Activated B cell treated with CpG ODN at 0.5 μM for 24 hours (primary cell): Measurements from ENCODE around the gene ALS2CL. TPM values are rescaled to one million over a fixed set of nuclear protein-coding genes. Genes with fewer than 3 reads are reported as not detected.

Experiments used
- ATAC-seq: fragments of 200-7000 bp; cut with Tn5 transposase; one replicate; pipeline ENCODE4 v1.10.0; 2021; ENCODE audit warnings: low read depth, mild to moderate bottlenecking, moderate library complexity
- CTCF ChIA-PET: fragments of 350-600 bp; sonication (Branson Sonifier 250); formaldehyde crosslinking; loops from one replicate; lab custom pipeline; 2021; ENCODE audit warnings: antibody characterized with exemption; lab: Charles Lee
- POLR2A ChIA-PET: fragments of 350-600 bp; sonication (Branson Sonifier 250); formaldehyde crosslinking; loops from one replicate; lab custom pipeline; 2021; ENCODE audit warnings: antibody characterized with exemption; lab: Charles Lee
- DNase-seq: peaks from one replicate; pipeline ENCODE4 v3.0.0; 2022
- H3K27ac Mint-ChIP-seq: one replicate; pipeline ENCODE4 v1.8.0; 2020; ENCODE audit warnings: mixed read lengths
- H3K27me3 Mint-ChIP-seq: one replicate; pipeline ENCODE4 v1.8.0; 2021; ENCODE audit warnings: mixed read lengths
- H3K36me3 Mint-ChIP-seq: one replicate; pipeline ENCODE4 v1.8.0; 2021; ENCODE audit warnings: low read depth, mixed read lengths
- H3K4me1 Mint-ChIP-seq: one replicate; pipeline ENCODE4 v1.8.0; 2021; ENCODE audit warnings: mixed read lengths
- H3K4me3 Mint-ChIP-seq: one replicate; pipeline ENCODE4 v1.8.0; 2020; ENCODE audit warnings: mild to moderate bottlenecking, mixed read lengths
- H3K9me3 Mint-ChIP-seq: one replicate; pipeline ENCODE4 v1.8.0; 2020; ENCODE audit warnings: mixed read lengths
- intact Hi-C: fragments of 100-400 bp; cut with micrococcal nuclease; formaldehyde crosslinking; loops from one replicate; pipeline ENCODE4 v1.15.1; 2024
- total RNA-seq: library from RNA; stranded (reverse); gene quantifications from 2 replicates; pipeline ENCODE4 v1.2.3, GENCODE V29; 2022
- TF ChIP-seq, protein P1 (sequence below): fragments of 200-600 bp; IDR thresholded peaks from one replicate; pipeline ENCODE4 v1.8.0; 2022; ENCODE audit warnings: antibody characterized with exemption, mild to moderate bottlenecking

ALS2CL gene
- total RNA-seq, 1 donor from 2014 or later, result 1.6 TPM

DNA sequence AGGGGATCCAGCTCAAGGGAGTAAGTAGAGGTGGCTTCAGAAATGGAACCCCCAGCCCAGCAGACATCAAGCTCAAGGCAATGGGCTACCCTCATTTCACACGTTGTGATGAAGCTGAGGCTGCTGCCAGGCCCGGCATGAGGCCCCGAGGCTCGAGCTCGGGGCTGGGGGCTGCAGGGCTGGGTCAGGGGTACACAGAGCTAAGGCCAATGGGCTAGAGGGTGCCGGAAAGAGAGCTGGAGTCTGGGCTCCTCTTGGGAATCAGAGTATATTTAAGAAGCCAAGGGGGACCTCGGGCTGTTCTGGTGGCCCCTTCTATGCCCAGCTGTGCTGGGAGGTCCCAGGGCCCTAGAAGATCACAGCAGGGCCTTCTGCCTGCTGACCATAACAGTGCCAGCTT is 16.8 kb upstream of the ALS2CL start:
- ChIA-PET POLR2A (no interaction called here), CTCF (no interaction called here)
- no peaks in the 10 kb centered on the region for H3K27me3 Mint-ChIP-seq
- H3K4me1 Mint-ChIP-seq, result peaks cover 2% of the 10 kb centered on the region
- intact Hi-C loops, result no loop called here
- DNase-seq, result no peak
- H3K4me3 Mint-ChIP-seq, result no peak overlapping the region
- TF ChIP-seq, protein P1, sequence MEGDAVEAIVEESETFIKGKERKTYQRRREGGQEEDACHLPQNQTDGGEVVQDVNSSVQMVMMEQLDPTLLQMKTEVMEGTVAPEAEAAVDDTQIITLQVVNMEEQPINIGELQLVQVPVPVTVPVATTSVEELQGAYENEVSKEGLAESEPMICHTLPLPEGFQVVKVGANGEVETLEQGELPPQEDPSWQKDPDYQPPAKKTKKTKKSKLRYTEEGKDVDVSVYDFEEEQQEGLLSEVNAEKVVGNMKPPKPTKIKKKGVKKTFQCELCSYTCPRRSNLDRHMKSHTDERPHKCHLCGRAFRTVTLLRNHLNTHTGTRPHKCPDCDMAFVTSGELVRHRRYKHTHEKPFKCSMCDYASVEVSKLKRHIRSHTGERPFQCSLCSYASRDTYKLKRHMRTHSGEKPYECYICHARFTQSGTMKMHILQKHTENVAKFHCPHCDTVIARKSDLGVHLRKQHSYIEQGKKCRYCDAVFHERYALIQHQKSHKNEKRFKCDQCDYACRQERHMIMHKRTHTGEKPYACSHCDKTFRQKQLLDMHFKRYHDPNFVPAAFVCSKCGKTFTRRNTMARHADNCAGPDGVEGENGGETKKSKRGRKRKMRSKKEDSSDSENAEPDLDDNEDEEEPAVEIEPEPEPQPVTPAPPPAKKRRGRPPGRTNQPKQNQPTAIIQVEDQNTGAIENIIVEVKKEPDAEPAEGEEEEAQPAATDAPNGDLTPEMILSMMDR, result no peak
- no peak overlapping the region for H3K27ac Mint-ChIP-seq
- H3K9me3 Mint-ChIP-seq, result no peaks in the 10 kb centered on the region
- H3K36me3 Mint-ChIP-seq, result no peaks in the 10 kb centered on the region
- no peak for ATAC-seq

DNA sequence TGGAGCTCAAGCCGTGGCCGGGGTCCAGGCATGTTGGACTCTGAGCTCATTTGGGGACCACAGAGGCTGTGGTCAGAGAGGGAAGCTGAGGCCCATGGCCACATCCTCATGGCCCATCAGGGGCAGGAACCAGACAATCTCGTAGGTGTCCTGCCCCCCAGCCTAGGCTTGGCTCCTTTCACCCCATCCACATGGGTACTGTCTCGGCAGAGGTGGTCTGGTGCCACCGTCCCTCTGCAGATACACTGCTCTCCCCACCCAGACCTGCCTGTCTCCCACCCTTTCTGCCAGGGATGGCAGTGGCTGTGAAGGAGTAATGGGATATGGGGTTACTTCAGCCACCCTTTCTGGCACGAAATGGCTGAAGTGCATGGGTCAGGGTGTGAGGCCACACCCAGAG is 16.2 kb upstream of the ALS2CL start:
- TF ChIP-seq, protein P1, result no peak
- DNase-seq (no peak), ATAC-seq (no peak)
- CTCF ChIA-PET, result interaction anchor here (1.5 kb wide), 1 partner anchor 10 kb away, joined by 3 read pairs; no protein-coding TSS in a partner anchor
- H3K27ac Mint-ChIP-seq, result no peak overlapping the region
- H3K9me3 Mint-ChIP-seq, result no peaks in the 10 kb centered on the region
- no peak overlapping the region for H3K4me3 Mint-ChIP-seq
- POLR2A ChIA-PET, result no interaction called here
- H3K36me3 Mint-ChIP-seq, result no peaks in the 10 kb centered on the region
- intact Hi-C loops, result no loop called here
- H3K27me3 Mint-ChIP-seq, result no peaks in the 10 kb centered on the region
- H3K4me1 Mint-ChIP-seq, result peaks cover 2% of the 10 kb centered on the region

DNA sequence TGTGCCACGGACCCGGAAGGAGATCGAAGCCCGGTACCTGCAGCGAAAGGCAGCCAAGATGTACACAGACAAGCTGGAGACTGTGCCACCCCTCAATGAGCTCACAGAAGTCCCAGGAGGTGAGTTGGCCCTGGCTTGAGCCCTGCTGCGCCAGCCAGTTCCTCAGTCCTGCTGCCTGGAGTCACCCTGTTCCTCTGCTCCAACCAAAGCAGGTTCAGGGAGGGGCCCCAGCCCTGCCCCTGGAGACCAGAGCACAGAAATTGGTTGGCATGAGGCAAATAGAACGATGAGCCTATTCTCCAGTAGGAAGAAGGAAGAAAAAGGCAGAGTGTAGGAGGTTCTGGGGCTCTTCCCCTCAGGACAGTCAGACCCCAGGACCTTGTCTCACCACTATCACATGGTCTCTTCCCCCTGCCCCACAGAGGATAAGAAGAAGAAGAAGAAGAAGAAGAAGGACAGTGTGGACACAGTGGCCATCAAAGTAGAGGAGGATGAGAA is 15.7 kb upstream of the ALS2CL start:
- ATAC-seq (no peak), DNase-seq (peak; percentile 4)
- no peaks in the 10 kb centered on the region for H3K36me3 Mint-ChIP-seq
- TF ChIP-seq, protein P1, result no peak
- peaks cover 2% of the 10 kb centered on the region for H3K4me1 Mint-ChIP-seq
- intact Hi-C loops, result no loop called here
- no peaks in the 10 kb centered on the region for H3K27me3 Mint-ChIP-seq
- no peak overlapping the region for H3K27ac Mint-ChIP-seq
- ChIA-PET CTCF (interaction anchor here (0.9 to 2.2 kb wide), 3 partner anchors 11 to 200 kb away, joined by 3 to 7 read pairs (median 3); no protein-coding TSS in a partner anchor), POLR2A (no interaction called here)
- H3K9me3 Mint-ChIP-seq, result no peaks in the 10 kb centered on the region
- H3K4me3 Mint-ChIP-seq, result no peak overlapping the region

DNA sequence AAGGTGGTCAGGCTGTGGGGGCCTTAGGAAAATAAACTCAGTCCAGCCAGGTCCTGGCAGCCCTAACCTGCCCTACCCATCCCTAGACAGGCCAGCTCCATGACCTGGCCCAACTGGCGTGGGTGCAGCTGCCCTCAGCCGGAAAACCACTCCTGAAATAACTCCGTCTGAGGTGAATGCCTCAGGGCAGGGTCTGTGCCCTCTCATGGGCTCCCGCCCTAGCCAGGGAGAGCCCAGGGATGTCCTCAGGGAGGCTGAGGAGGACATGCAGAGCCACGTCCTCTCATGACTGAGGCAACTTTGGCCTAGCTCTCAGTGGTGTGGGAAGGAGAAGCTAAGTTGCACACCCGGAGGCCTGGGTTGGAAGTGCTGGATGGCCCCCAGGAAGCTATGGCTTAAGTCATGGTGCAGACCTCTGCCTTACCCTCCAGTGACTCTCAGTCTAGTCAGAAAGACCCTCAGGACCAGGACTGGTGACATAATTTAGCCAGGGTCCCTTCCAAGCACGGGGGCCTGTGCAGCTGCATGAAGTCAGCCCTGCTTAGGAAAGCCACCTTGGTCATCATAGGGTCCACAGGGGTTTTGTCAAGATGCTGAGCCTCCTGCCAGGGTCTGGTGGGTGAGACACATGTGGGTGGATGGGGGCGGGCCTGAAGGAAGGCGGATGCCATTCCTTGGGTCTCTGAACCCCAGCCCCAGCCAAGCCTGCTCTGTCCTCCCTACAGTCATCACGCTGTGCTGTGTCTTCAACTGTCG is 15.1 kb upstream of the ALS2CL start:
- intact Hi-C loops, result no loop called here
- peak; percentile 7 for DNase-seq

DNA sequence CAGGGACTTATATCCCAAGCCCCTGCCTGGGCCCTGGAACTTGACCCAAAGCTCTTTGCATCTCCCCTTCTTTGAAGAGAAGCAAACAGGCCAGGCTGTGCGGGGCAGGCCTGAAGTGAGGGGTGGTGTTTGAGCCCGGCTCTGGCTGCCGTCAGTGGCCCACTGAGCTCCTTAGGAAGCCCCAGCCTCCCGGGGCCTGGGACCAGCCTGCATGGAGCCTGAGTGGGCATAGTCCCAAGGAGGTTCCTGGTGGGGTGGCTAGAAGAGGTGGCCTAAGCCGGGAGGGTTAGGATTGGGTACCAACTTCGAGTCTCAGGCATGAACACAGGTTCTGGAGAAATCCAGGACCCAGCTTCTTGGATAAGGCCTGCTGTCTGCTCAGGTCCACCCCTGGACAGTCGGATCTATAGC is 14.1 kb upstream of the ALS2CL start:
- H3K27ac Mint-ChIP-seq, result no peak overlapping the region
- no peak for ATAC-seq
- H3K4me3 Mint-ChIP-seq, result no peak overlapping the region
- no peaks in the 10 kb centered on the region for H3K36me3 Mint-ChIP-seq
- DNase-seq, result no peak
- no peaks in the 10 kb centered on the region for H3K4me1 Mint-ChIP-seq
- H3K27me3 Mint-ChIP-seq, result no peaks in the 10 kb centered on the region
- no peaks in the 10 kb centered on the region for H3K9me3 Mint-ChIP-seq
- intact Hi-C loops, result no loop called here
- TF ChIP-seq, protein P1, result no peak
- CTCF ChIA-PET, result interaction anchor here (1.1 to 2.2 kb wide), 3 partner anchors 188 to 204 kb away, joined by 3 to 7 read pairs (median 4); no protein-coding TSS in a partner anchor
- POLR2A ChIA-PET, result no interaction called here

More for the DNA sequence above, 15.1 kb upstream of the ALS2CL start:
- no peaks in the 10 kb centered on the region for H3K27me3 Mint-ChIP-seq
- no peaks in the 10 kb centered on the region for H3K9me3 Mint-ChIP-seq
- H3K36me3 Mint-ChIP-seq, result no peaks in the 10 kb centered on the region
- TF ChIP-seq, protein P1, result no peak
- ChIA-PET POLR2A (no interaction called here), CTCF (interaction anchor here (0.9 to 2.2 kb wide), 4 partner anchors 11 to 201 kb away, joined by 3 to 7 read pairs (median 4); no protein-coding TSS in a partner anchor)
- no peak overlapping the region for H3K27ac Mint-ChIP-seq
- H3K4me1 Mint-ChIP-seq, result no peaks in the 10 kb centered on the region
- ATAC-seq, result no peak
- H3K4me3 Mint-ChIP-seq, result no peak overlapping the region
